Ovary (tissue), 3 donors: ENCODE data around the gene ANKRD27.
"Not testable (repeated sequence)": the region's sequence is repeated elsewhere in the genome, so short reads cannot be mapped to it uniquely, and the experiment has no call there.

Experiments
- POLR2A ChIP-seq: fragments of 450-650 bp; IDR thresholded peaks from one replicate; pipeline ENCODE4 v1.6.1; 2017; ENCODE audit warnings: antibody characterized with exemption, mild to moderate bottlenecking, moderate library complexity
- TF ChIP-seq, protein P1 (sequence below), 3 donors: fragments of 450-650 bp in 2 of 3; fragments of 200-600 bp in 1 of 3; IDR thresholded peaks; one replicate each; pipeline versions ENCODE4 v1.5.1 to v1.8.0; 2016 to 2022; ENCODE audit warnings: antibody characterized with exemption in 3 of 3, mild to moderate bottlenecking in 1 of 3
- donor health status: DM: no; HTN: no; CAD: no.

DNA sequence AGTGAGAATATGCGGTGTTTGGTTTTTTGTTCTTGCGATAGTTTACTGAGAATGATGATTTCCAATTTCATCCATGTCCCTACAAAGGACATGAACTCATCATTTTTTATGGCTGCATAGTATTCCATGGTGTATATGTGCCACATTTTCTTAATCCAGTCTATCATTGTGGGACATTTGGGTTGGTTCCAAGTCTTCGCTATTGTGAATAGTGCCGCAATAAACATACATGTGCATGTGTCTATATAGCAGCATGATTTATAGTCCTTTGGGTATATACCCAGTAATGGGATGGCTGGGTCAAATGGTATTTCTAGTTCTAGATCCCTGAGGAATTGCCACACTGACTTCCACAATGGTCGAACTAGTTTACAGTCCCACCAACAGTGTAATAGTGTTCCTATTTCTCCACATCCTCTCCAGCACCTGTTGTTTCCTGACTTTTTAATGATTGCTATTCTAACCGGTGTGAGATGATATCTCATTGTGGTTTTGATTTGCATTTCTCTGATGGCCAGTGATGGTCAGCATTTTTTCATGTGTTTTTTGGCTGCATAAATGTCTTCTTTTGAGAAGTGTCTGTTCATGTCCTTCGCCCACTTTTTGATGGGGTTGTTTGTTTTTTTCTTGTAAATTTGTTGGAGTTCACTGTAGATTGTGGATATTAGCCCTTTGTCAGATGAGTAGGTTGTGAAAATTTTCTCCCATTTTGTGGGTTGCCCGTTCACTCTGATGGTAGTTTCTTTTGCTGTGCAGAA is 87.1 kb downstream of the ANKRD27 start:
- TF ChIP-seq POLR2A, result not testable (repeated sequence)
- TF ChIP-seq, protein P1, sequence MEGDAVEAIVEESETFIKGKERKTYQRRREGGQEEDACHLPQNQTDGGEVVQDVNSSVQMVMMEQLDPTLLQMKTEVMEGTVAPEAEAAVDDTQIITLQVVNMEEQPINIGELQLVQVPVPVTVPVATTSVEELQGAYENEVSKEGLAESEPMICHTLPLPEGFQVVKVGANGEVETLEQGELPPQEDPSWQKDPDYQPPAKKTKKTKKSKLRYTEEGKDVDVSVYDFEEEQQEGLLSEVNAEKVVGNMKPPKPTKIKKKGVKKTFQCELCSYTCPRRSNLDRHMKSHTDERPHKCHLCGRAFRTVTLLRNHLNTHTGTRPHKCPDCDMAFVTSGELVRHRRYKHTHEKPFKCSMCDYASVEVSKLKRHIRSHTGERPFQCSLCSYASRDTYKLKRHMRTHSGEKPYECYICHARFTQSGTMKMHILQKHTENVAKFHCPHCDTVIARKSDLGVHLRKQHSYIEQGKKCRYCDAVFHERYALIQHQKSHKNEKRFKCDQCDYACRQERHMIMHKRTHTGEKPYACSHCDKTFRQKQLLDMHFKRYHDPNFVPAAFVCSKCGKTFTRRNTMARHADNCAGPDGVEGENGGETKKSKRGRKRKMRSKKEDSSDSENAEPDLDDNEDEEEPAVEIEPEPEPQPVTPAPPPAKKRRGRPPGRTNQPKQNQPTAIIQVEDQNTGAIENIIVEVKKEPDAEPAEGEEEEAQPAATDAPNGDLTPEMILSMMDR (IDR thresholded peaks at IDR 0.05), result not testable (repeated sequence)
